NOMO-1 treated with DMSO at 0.1 percent for 48 hours (cell line): ENCODE data around the gene ZSCAN4.

Experiments
- DNase-seq: peaks from one replicate; lab custom pipeline; 2025; ENCODE audit not compliant: unreplicated experiment; lab: John Stamatoyannopoulos, UW

Gene ZSCAN4

DNA sequence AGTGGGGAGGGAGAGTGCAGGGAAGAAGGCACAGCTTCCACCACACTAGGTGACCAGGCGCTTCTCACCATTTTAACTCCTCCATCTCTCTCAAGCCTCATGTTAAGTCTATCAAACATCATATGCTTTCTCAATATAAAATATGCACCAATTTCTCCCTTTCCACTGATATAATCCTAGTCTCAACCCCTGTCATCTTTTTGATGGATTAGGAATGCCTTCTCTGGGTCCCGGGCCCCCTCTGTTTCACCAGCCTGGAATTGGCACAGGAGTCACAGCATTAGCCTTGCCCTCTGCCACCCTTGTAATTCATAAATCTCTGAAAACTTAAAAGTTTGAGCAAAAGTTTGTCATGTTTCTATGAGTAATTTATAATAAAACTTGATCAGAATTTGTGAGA lies at the start of gene ZSCAN4:
ZSCAN4 (plus strand) TSS at position 301 of the 400 bp plus-strand sequence. CDS start 7,211 bp downstream, outside the sequence.
- DNase-seq, result no peak

DNA sequence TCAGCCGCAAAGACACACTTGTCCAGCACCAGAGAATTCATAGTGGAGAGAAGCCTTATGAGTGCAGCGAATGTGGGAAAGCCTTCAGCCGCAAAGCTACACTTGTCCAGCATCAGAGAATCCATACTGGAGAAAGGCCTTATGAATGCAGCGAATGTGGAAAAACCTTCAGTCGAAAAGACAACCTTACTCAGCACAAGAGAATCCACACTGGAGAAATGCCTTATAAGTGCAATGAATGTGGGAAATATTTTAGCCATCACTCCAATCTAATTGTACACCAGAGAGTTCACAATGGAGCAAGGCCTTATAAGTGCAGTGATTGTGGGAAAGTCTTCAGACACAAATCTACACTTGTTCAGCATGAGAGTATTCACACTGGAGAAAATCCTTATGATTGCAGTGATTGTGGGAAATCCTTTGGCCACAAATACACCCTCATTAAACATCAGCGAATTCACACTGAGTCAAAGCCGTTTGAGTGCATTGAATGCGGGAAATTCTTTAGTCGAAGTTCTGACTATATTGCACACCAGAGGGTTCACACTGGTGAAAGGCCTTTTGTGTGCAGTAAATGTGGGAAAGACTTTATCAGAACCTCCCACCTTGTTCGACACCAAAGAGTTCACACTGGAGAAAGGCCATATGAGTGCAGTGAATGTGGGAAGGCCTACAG lies 47.9 kb upstream of the ZSCAN4 start:
- no peak for DNase-seq

DNA sequence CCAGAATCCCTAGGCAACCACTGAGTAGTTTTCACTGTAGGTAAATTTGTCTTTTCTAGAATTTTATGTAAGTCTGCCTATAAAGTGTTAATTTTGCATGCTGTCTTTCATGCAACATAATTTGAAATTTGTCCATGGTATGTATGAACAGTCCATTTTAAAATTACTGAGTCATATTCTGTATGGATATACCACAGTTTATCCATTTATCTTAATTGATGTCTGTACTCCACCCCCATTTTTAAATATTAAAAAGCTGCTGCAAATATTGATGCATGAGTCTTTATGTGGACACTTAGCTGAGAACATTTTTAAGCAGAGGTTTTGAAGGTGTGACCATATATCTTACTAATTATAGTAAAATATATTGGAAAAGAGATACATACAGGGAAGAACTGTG lies 45.6 kb upstream of the ZSCAN4 start:
- DNase-seq, result no peak

DNA sequence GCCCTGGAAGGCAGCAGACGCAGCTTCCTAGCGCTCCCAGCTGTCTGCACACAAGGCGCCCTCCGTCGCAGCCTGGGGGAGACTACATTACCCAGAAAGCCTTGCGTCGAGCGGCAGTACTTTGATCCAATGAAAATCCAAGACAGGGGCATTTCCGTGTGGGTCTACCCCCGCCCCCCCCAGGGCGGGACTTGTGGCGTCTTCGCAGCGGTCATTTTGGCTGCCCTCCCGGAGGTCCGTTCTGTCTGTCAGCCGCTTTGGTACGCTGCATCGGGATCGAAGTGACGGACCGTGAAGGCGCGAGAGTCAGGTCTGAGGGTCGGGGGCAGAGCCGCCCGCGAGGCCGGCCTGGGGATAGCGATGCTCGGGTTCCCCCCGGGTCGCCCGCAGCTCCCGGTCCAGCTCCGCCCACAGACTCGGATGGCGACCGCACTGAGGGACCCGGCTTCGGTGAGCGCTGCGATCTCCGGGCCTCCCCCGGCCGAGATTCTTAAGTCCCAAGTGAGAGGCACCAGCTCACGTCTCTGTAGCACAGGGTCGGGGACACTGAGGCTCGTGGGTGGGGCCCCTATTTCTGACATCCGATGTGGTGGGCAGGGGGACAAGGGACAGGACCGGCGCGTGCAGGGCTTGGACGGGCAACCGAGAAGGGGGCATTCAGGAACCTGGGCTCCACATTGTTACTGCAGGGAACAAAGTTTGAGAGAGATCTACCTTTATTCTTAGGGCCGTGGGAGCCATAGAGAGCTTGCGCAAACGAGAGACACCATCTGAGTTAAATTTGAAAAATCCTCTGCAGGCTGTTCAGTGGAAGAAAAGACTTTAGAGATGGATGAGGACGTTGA lies 35.5 kb upstream of the ZSCAN4 start, which contains the start of gene ZNF211:
ZNF211 (plus strand) TSS at position 182 of the 845 bp plus-strand sequence; CDS start at position 361, 179 bp downstream.
- peak; percentile 86 for DNase-seq

GRCh38 chr19:57633832-57634131 lies 35.0 kb upstream of the ZSCAN4 start:
- no peak for DNase-seq

DNA sequence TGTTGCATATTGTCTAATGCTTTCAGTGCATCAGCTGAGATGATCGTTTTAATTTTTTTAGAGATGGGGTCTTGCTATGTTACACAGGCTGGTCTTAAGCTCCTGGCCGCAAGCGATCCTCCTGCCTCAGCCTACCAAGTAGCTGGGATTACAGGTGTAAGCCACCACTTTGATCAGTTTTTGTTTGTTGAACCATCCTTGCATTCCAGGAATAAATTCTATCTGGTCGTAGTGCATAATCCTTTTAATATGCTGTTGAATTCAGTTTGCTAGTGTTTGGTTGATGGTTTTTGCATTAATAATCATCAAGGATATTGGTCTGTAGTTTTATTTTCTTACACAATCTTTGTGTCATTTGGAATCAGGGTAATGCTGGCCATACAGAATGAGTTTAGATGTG lies 31.4 kb upstream of the ZSCAN4 start:
- no peak for DNase-seq

- DNase-seq, result no peak
Measured at GRCh38 chr19:57641715-57642234, 27.0 kb upstream of the ZSCAN4 start.

DNA sequence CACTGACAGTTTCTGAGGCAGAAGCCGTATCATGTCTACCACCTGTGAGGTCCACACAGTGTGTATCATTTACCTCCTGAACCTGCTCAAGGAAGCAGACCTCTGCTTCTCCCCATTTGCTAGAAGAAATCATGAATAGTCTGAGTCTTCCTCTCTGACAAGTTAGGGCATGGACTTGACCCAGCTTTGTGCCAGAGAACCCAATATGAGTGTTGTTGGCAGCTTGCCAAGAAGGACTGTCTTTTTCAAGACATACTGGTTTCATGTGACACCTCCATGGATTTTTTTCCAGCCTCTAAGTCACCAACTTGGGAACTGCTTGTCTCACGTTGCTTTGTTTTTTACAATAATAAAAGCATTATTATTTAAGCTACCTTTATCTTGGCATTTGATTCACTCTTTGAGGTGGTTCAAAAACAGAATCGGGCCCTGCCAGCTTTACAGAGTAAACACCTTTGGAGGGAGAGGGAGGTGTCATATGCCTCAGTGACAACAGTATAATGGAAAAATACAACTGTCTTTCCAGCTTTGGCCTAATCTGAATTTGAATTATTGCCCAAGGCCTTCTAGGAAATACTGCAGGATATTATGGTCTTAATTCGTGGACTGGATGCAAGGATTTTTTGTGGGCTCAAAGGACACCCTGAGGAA lies 26.2 kb upstream of the ZSCAN4 start:
- no peak for DNase-seq

DNA sequence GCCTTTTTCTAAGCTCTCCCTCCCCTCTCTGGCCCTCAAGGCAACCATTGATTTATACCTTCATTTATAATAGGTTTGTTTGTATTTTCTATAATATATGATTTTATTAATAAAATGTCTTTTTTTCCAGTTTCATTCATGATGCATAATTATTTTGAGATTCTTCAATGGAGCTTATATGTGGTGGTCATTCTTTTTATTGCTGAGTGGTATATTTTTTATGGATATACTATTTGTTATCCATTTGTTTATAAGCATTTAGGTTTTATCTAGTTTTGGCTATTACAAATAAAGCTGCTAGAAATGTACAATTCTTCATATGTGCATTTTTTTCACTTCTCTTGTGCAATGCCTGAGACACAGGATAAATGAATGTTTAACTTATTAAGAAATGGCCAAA lies 25.0 kb upstream of the ZSCAN4 start:
- no peak for DNase-seq

- no peak for DNase-seq
Measured at GRCh38 chr19:57648331-57649003, 20.3 kb upstream of the ZSCAN4 start.

GRCh38 chr19:57651654-57651996 lies 17.1 kb upstream of the ZSCAN4 start:
- DNase-seq, result no peak

DNA sequence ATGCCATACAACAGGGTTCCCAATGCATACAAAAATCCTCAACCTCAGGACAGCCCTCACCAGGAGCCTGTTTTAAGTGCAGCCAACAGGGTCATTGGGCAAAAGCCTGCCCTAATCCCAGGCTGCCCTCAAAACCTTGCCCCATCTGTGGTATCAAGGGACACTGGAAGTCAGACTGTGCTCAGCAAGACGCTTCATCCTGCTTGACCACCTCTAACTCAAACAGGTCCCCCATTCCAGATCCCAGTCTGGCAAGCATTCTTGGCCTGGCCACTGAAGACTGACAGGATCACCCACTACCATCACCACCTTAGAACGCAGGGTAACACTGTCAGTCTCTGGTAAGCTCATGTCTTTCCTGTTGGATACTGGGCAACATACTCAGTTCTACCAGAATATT lies 15.0 kb upstream of the ZSCAN4 start:
- no peak for DNase-seq

DNA sequence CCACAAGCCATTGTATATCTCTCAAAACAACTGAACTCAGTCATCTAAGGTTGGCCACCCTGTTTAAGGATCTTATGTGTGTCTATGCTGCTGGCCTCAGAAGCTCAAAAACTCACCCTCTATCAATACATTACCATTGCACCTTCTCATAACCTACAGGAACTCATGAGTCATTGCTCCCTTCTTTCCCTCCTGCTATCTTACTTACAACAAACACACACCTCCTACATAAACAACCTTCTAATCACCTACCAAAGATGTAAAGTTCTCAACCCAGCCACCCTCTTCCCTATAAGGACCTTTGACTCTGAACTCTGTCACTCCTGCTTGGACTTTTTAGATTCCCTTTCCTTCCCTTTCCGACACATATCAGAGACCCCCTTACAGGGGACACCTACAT lies 13.3 kb upstream of the ZSCAN4 start:
- DNase-seq, result no peak

- DNase-seq, result no peak
Measured at GRCh38 chr19:57656346-57656745, 12.4 kb upstream of the ZSCAN4 start.

GRCh38 chr19:57664269-57665127 lies 4.2 kb upstream of the ZSCAN4 start:
- DNase-seq, result no peak

DNA sequence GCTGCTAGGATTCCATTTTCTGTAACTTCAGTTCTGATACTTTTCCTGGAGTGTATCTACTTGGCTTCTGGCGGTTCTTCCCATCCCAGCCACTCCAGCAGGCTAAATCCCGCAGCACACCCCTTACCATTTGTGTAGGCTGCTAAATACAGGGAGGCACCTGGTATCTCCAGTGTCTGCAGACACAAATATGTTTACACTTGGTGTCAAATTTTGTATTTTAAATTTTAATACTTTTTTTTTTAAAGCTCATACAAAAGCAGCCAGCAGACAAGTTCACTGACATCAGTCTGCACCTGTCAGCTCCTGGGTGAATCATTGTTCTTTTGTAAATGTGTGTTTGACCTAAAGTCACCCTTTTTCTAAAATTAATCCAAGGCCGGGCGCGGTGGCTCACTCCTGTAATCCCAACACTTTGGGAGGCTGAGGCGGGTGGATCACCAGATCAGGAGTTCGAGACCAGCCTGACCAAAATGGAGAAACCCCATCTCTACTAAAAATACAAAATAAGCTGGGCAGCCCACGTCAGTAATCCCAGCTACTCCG lies 3.4 kb upstream of the ZSCAN4 start:
- DNase-seq, result no peak

DNA sequence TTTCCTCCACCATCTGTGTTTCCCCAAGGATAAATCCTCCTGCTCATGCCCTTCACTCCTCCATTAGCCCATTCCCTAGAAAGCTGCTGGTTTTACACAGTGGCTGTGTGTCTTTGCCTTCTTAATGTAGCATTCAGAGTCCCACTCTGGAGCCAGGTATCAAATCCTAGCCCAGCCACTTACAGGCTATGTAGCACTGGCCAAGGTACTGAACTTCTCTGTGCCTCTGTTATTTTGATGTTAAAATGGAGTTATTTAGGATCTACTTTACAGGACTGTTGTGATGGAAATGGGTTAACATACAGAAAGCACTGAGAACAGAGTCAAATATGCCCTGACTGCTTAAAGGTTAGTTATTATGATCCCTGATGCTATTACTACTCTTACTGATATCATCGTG lies 1.5 kb upstream of the ZSCAN4 start:
- no peak for DNase-seq

GRCh38 chr19:57671124-57671895 lies 2.6 kb downstream of the ZSCAN4 start:
- no peak for DNase-seq

DNA sequence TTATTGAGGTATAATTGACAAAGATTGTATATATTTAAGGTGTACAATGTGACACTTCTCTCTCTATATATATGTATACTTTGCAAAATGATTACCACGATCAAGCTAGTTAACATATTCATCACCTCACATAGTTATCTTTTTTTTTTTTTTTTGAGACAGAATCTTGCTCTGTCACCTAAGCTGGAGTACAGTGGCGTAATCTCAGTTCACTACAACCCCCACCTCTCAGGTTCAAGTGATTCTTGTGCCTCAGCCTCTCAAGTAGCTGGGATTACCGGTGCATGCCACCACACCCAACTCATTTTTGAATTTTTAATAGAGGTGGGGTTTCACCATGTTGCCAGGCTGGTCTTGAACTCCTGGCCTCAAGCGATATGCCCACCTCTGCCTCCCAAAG lies 3.7 kb downstream of the ZSCAN4 start:
- no peak for DNase-seq
